Lower leg skin (tissue), 3 donors: ENCODE data around the gene B3GNT9.

Source experiments
- POLR2A ChIP-seq, 2 donors: fragments of 450-650 bp; IDR thresholded peaks; one replicate each; pipeline ENCODE4 v1.6.1; 2016 to 2017; ENCODE audit warnings: antibody characterized with exemption in 2 of 2, mild to moderate bottlenecking in 1 of 2, moderate library complexity in 1 of 2
- TF ChIP-seq, protein P1 (sequence below), 3 donors: fragments of 450-650 bp; IDR thresholded peaks; one replicate each; pipeline ENCODE4 v1.5.1; 2016; ENCODE audit warnings: antibody characterized with exemption in 3 of 3, mild to moderate bottlenecking in 3 of 3, moderate library complexity in 2 of 3

- TF ChIP-seq, protein P1, sequence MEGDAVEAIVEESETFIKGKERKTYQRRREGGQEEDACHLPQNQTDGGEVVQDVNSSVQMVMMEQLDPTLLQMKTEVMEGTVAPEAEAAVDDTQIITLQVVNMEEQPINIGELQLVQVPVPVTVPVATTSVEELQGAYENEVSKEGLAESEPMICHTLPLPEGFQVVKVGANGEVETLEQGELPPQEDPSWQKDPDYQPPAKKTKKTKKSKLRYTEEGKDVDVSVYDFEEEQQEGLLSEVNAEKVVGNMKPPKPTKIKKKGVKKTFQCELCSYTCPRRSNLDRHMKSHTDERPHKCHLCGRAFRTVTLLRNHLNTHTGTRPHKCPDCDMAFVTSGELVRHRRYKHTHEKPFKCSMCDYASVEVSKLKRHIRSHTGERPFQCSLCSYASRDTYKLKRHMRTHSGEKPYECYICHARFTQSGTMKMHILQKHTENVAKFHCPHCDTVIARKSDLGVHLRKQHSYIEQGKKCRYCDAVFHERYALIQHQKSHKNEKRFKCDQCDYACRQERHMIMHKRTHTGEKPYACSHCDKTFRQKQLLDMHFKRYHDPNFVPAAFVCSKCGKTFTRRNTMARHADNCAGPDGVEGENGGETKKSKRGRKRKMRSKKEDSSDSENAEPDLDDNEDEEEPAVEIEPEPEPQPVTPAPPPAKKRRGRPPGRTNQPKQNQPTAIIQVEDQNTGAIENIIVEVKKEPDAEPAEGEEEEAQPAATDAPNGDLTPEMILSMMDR (IDR thresholded peaks at IDR 0.05), result no peak
- no peak for TF ChIP-seq POLR2A (IDR thresholded peaks at IDR 0.05)
These were observed 766 bp upstream of the B3GNT9 start for GRCh38 chr16:67151431-67152097.
